GM19328 (cell line): ENCODE measurements around the gene TRIM59.

Experiments used
- ATAC-seq: cut with Tn5 transposase; IDR thresholded peaks from one replicate; pipeline ENCODE4 v1.9.1; 2021; ENCODE audit warnings: mild to moderate bottlenecking, moderate library complexity; ENCODE audit not compliant: unreplicated experiment

Gene TRIM59

GRCh38 chr3:160403796-160404470, 45.7 kb downstream of the TRIM59 start:
- ATAC-seq, result no peak

GRCh38 chr3:160403028-160403545, 46.5 kb downstream of the TRIM59 start:
- no peak for ATAC-seq

- ATAC-seq, result no peak
Observed at GRCh38 chr3:160402221-160403027, 47.2 kb downstream of the TRIM59 start.

GRCh38 chr3:160401291-160402095, 48.1 kb downstream of the TRIM59 start:
- no peak for ATAC-seq

- no peak for ATAC-seq
Observed at GRCh38 chr3:160400702-160401150, 48.9 kb downstream of the TRIM59 start.

- ATAC-seq, result peak; percentile 9
Observed at GRCh38 chr3:160400030-160400701, 49.4 kb downstream of the TRIM59 start.

GRCh38 chr3:160399125-160400029, 50.2 kb downstream of the TRIM59 start, which contains the start of the genes IFT80 and SMC4:
TSS of gene IFT80 (minus strand) at chr3:160399225. CDS start at chr3:160384600, 14,625 bp downstream.
TSS of gene SMC4 (plus strand) at chr3:160399650. CDS start at chr3:160400827, 1,177 bp downstream.
- peak; percentile 92 for ATAC-seq

- ATAC-seq, result peak; percentile 2
Observed at GRCh38 chr3:160398820-160399124, 50.8 kb downstream of the TRIM59 start.

- no peak for ATAC-seq
Observed at GRCh38 chr3:160395297-160395696, 54.3 kb downstream of the TRIM59 start.

- no peak for ATAC-seq
Observed at GRCh38 chr3:160394009-160394392, 55.6 kb downstream of the TRIM59 start.

GRCh38 chr3:160393346-160394008, 56.1 kb downstream of the TRIM59 start:
- ATAC-seq, result no peak

- no peak for ATAC-seq
Observed at GRCh38 chr3:160392798-160393197, 56.8 kb downstream of the TRIM59 start.

GRCh38 chr3:160390565-160391138, 58.9 kb downstream of the TRIM59 start:
- ATAC-seq, result no peak
